ENCODE results near the gene TTC13.

DNA sequence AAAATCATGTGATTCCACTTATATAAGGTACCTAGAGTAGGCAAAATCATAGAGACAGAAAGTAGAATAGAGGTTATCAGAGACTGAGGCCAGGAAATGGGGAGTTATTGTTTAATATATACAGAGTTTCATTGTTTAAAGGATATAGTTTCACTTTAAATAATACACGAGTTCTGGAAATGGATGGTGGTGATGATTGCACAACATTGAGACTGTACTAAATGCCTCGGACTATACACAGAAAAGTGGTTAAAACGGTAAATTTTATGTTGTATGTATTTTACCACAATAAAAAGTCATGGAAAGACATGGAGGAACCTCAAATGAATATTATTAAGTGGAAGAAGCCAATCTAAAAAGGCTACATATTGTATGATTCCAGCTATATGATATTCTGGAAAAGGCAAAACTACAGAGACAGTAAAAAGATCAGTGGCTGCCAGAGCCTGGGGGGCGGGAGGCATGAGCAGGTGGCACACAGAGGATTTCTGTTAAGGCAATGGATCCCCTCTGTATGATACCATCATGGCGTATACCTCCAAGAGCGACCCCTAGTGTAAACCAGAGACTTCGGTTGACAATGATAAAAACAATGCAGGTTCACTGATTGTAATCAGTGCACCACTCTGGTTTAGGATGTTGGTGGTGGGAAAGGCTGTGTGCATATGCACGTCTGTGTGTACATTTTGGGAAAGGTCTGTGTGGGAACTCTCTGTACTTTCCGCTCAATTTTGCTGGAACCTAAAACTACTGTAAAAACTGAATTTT is 117.9 kb downstream of the TTC13 start:
- TF ChIP-seq, protein P1, sequence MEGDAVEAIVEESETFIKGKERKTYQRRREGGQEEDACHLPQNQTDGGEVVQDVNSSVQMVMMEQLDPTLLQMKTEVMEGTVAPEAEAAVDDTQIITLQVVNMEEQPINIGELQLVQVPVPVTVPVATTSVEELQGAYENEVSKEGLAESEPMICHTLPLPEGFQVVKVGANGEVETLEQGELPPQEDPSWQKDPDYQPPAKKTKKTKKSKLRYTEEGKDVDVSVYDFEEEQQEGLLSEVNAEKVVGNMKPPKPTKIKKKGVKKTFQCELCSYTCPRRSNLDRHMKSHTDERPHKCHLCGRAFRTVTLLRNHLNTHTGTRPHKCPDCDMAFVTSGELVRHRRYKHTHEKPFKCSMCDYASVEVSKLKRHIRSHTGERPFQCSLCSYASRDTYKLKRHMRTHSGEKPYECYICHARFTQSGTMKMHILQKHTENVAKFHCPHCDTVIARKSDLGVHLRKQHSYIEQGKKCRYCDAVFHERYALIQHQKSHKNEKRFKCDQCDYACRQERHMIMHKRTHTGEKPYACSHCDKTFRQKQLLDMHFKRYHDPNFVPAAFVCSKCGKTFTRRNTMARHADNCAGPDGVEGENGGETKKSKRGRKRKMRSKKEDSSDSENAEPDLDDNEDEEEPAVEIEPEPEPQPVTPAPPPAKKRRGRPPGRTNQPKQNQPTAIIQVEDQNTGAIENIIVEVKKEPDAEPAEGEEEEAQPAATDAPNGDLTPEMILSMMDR (IDR thresholded peaks at IDR 0.05), result no peak
- TF ChIP-seq POLR2A (IDR thresholded peaks at IDR 0.05), result no peak

All from breast epithelium (tissue), 3 donors.